KMS-11 (cell line): ENCODE measurements around the gene TXLNG.

Experiments used
- H2AFZ ChIP-seq: fragments of 200-600 bp; sonication (generic); 2 replicates; pipeline ENCODE4 v1.6.1; 2016; ENCODE audit warnings: antibody characterized with exemption, mixed run types, low read depth
- H3K27ac ChIP-seq: fragments of 200-600 bp; sonication (generic); 2 replicates; pipeline ENCODE4 v1.6.1; 2016; ENCODE audit warnings: mild to moderate bottlenecking, mixed run types
- H3K27me3 ChIP-seq: fragments of 200-600 bp; sonication (generic); 2 replicates; pipeline ENCODE4 v1.6.1; 2017; ENCODE audit warnings: mild to moderate bottlenecking, low read depth, mixed run types, moderate library complexity; ENCODE audit not compliant: insufficient read depth
- H3K36me3 ChIP-seq: fragments of 200-600 bp; sonication (generic); 2 replicates; pipeline ENCODE4 v1.6.1; 2017; ENCODE audit warnings: mild to moderate bottlenecking, mixed run types; ENCODE audit not compliant: insufficient read depth
- H3K4me1 ChIP-seq: fragments of 200-600 bp; sonication (generic); 2 replicates; pipeline ENCODE4 v1.6.1; 2016; ENCODE audit warnings: mild to moderate bottlenecking, low read depth, mixed run types; ENCODE audit not compliant: poor library complexity, severe bottlenecking
- H3K4me2 ChIP-seq: fragments of 200-600 bp; sonication (generic); 2 replicates; pipeline ENCODE4 v1.7.0; 2016; ENCODE audit warnings: mild to moderate bottlenecking, mixed run types
- H3K4me3 ChIP-seq: fragments of 200-600 bp; sonication (generic); IDR thresholded peaks from 2 replicates; pipeline ENCODE4 v1.6.1; 2017; ENCODE audit warnings: low read depth, low read length, mixed read lengths; ENCODE audit not compliant: insufficient read depth
- H3K79me2 ChIP-seq: fragments of 200-600 bp; sonication (generic); 2 replicates; pipeline ENCODE4 v1.6.1; 2016; ENCODE audit warnings: low read depth, mixed run types; ENCODE audit not compliant: insufficient read depth
- H3K9ac ChIP-seq: fragments of 200-600 bp; sonication (generic); 2 replicates; pipeline ENCODE4 v1.6.1; 2016; ENCODE audit warnings: mild to moderate bottlenecking, mixed run types
- H4K20me1 ChIP-seq: fragments of 200-600 bp; sonication (generic); 2 replicates; pipeline ENCODE4 v1.6.1; 2016; ENCODE audit warnings: mild to moderate bottlenecking, mixed run types; ENCODE audit not compliant: insufficient read depth
- CTCF ChIP-seq: fragments of 200-600 bp; sonication (generic); conservative IDR thresholded peaks from 2 replicates; pipeline ENCODE4 v1.6.1; 2017; ENCODE audit warnings: low read depth, mild to moderate bottlenecking, antibody characterized with exemption, low read length, moderate library complexity, mixed read lengths

Gene TXLNG

GRCh38 chrX:16825264-16826035, 39.2 kb downstream of the TXLNG start:
- Histone ChIP-seq H3K27ac (peak overlapping the region; percentile 58; the same call in 1 of the 2 replicates), H3K79me2 (no peaks in the 10 kb centered on the region), H4K20me1 (no peaks in the 10 kb centered on the region), H3K4me3 (no peak overlapping the region), H3K36me3 (no peaks in the 10 kb centered on the region; the same call in 1 of the 2 replicates), H3K9ac (no peak overlapping the region), H3K4me2 (no peak overlapping the region; the same call in 1 of the 2 replicates), H3K27me3 (no peaks in the 10 kb centered on the region), H3K4me1 (peaks cover 23% of the 10 kb centered on the region), H2AFZ (no peak overlapping the region)
- TF ChIP-seq CTCF: no peak

- Histone ChIP-seq H3K4me3 (no peak overlapping the region), H3K9ac (peak overlapping the region; percentile 39; the same call in 1 of the 2 replicates), H3K4me1 (peaks cover 23% of the 10 kb centered on the region), H2AFZ (no peak overlapping the region), H4K20me1 (no peaks in the 10 kb centered on the region), H3K4me2 (no peak overlapping the region), H3K36me3 (no peaks in the 10 kb centered on the region; the same call in 1 of the 2 replicates), H3K27ac (peak overlapping the region; percentile 58), H3K27me3 (no peaks in the 10 kb centered on the region), H3K79me2 (no peaks in the 10 kb centered on the region)
- peak; percentile 52 for TF ChIP-seq CTCF
Observed at GRCh38 chrX:16826207-16826606, 39.9 kb downstream of the TXLNG start.

- Histone ChIP-seq H3K27me3 (no peaks in the 10 kb centered on the region), H4K20me1 (no peaks in the 10 kb centered on the region), H3K9ac (no peak overlapping the region), H3K4me3 (no peak overlapping the region), H2AFZ (no peak overlapping the region), H3K79me2 (no peaks in the 10 kb centered on the region), H3K27ac (no peak overlapping the region; the same call in 1 of the 2 replicates), H3K4me2 (no peak overlapping the region), H3K4me1 (peaks cover 23% of the 10 kb centered on the region), H3K36me3 (no peaks in the 10 kb centered on the region; the same call in 1 of the 2 replicates)
- no peak for TF ChIP-seq CTCF
Observed at GRCh38 chrX:16827225-16827624, 41.0 kb downstream of the TXLNG start.

GRCh38 chrX:16828124-16828908, 42.0 kb downstream of the TXLNG start:
- Histone ChIP-seq H3K9ac (no peak overlapping the region), H3K27ac (no peak overlapping the region), H3K4me3 (no peak overlapping the region), H3K36me3 (no peaks in the 10 kb centered on the region; the same call in 1 of the 2 replicates), H3K4me2 (no peak overlapping the region), H3K27me3 (no peaks in the 10 kb centered on the region), H3K79me2 (no peaks in the 10 kb centered on the region), H2AFZ (no peak overlapping the region), H3K4me1 (peaks cover 23% of the 10 kb centered on the region), H4K20me1 (no peaks in the 10 kb centered on the region)
- TF ChIP-seq CTCF: no peak
